H1 (cell line): ENCODE data around the gene KIF3B. TPM values are rescaled to one million over a fixed set of nuclear protein-coding genes. Genes with fewer than 3 reads are reported as not detected.

Experiments
- CTCF ChIA-PET: fragments of 300-600 bp; sonication (Branson Sonifier 250); formaldehyde crosslinking; loops from one replicate; lab custom pipeline; 2021; ENCODE audit not compliant: partially characterized antibody; lab: Charles Lee
- POLR2A ChIA-PET: fragments of 300-600 bp; sonication (Branson Sonifier 250); formaldehyde crosslinking; loops from one replicate; lab custom pipeline; 2021; ENCODE audit warnings: inconsistent platforms; ENCODE audit not compliant: partially characterized antibody; lab: Charles Lee
- DNase-seq, 2 experiments: peaks; one replicate each; pipeline versions ENCODE4 v3.0.0 to v3.0.0-alpha.2; 2010 to 2022; ENCODE audit warnings: low spot score in 2 of 2, low read depth in 1 of 2, mixed read lengths in 1 of 2
- FAIRE-seq: peaks from 2 replicates; lab custom pipeline; 2011; peaks lifted over from hg19 to GRCh38; lab: Jason Lieb, UNC
- H2AFZ ChIP-seq: 2 replicates; pipeline ENCODE4 v1.8.1; 2012; ENCODE audit warnings: low read length, inconsistent platforms
- H2AK5ac ChIP-seq: 2 replicates; pipeline ENCODE4 v1.6.1; 2013; ENCODE audit warnings: low read depth, low read length
- H2BK120ac ChIP-seq: replicated peaks from 2 replicates; pipeline ENCODE3; 2013; ENCODE audit warnings: low read depth, low read length, inconsistent platforms
- H2BK12ac ChIP-seq: 2 replicates; pipeline ENCODE4 v1.6.1; 2013; ENCODE audit warnings: low read depth, low read length
- H2BK15ac ChIP-seq: 2 replicates; pipeline ENCODE4 v1.6.1; 2013; ENCODE audit warnings: low read length
- H2BK20ac ChIP-seq: 2 replicates; pipeline ENCODE4 v1.6.1; 2013; ENCODE audit warnings: low read length
- H2BK5ac ChIP-seq: 2 replicates; pipeline ENCODE4 v1.6.1; 2013; ENCODE audit warnings: low read depth, low read length
- H3K14ac ChIP-seq: 2 replicates; pipeline ENCODE4 v1.6.1; 2013; ENCODE audit warnings: inconsistent platforms; ENCODE audit not compliant: insufficient read length
- H3K18ac ChIP-seq: 2 replicates; pipeline ENCODE4 v1.6.1; 2013; ENCODE audit warnings: low read length; ENCODE audit errors: extremely low read depth
- H3K23ac ChIP-seq: 2 replicates; pipeline ENCODE4 v1.6.1; 2013; ENCODE audit warnings: inconsistent platforms; ENCODE audit not compliant: insufficient read length
- H3K23me2 ChIP-seq: 2 replicates; pipeline ENCODE4 v1.6.1; 2013; ENCODE audit warnings: low read depth, low read length
- H3K27ac ChIP-seq: 2 replicates; pipeline ENCODE4 v1.6.1; 2011; ENCODE audit warnings: low read depth, low read length, inconsistent platforms
- H3K27me3 ChIP-seq, 4 experiments: replicated peaks in 1 of 4; 1 replicate in 1 of 4; 2 replicates in 3 of 4; pipeline versions ENCODE4 v1.6.1 to v1.8.1; 2011 to 2013; ENCODE audit warnings: low read length in 3 of 4, mild to moderate bottlenecking in 3 of 4, inconsistent platforms in 2 of 4, mixed read lengths in 2 of 4, moderate library complexity in 1 of 4; ENCODE audit not compliant: control insufficient read depth in 3 of 4, insufficient read depth in 3 of 4; ENCODE audit errors: extremely low read depth in 1 of 4
- H3K36me3 ChIP-seq, 4 experiments: 2 replicates each; pipeline versions ENCODE4 v1.6.1 to v1.8.1; 2011 to 2013; ENCODE audit warnings: mild to moderate bottlenecking in 4 of 4, low read length in 3 of 4, moderate library complexity in 2 of 4, control low read depth in 1 of 4, inconsistent platforms in 1 of 4; ENCODE audit not compliant: insufficient read depth in 4 of 4, control insufficient read depth in 2 of 4
- H3K4ac ChIP-seq: replicated peaks from 2 replicates; pipeline ENCODE3; 2013; ENCODE audit warnings: low read length, low read depth, mixed read lengths, inconsistent platforms; ENCODE audit not compliant: insufficient read length
- H3K4me1 ChIP-seq, 4 experiments: replicated peaks in 1 of 4; 1 replicate in 1 of 4; 2 replicates in 3 of 4; pipeline versions ENCODE4 v1.6.1 to v1.8.1; 2011 to 2013; ENCODE audit warnings: low read length in 3 of 4, inconsistent platforms in 2 of 4, mixed read lengths in 1 of 4; ENCODE audit not compliant: insufficient read depth in 4 of 4, control insufficient read depth in 3 of 4
- H3K4me2 ChIP-seq, 2 experiments: 2 replicates each; pipeline versions ENCODE4 v1.6.1 to v1.8.1; 2011 to 2013; ENCODE audit warnings: low read depth in 2 of 2, low read length in 2 of 2, control low read depth in 1 of 2, inconsistent platforms in 1 of 2, mild to moderate bottlenecking in 1 of 2; ENCODE audit not compliant: insufficient read depth in 1 of 2
- H3K4me3 ChIP-seq, 4 experiments: fragments of 200-600, 300-600 bp in 1 of 4; sonication (generic), shearing (Covaris generic), sonication (Bioruptor Twin) in 1 of 4; 2 replicates each; pipeline versions ENCODE4 v1.5.1 to v1.8.1; 2011 to 2016; ENCODE audit warnings: low read length in 4 of 4, low read depth in 3 of 4, control low read depth in 2 of 4, inconsistent platforms in 2 of 4, mild to moderate bottlenecking in 2 of 4, mixed read lengths in 1 of 4, moderate library complexity in 1 of 4; ENCODE audit not compliant: insufficient read depth in 2 of 4; ENCODE audit errors: extremely low read depth in 1 of 4
- H3K56ac ChIP-seq: replicated peaks from 2 replicates; pipeline ENCODE3; 2013; ENCODE audit warnings: low read depth, mild to moderate bottlenecking, mixed read lengths, low read length, inconsistent platforms; ENCODE audit not compliant: insufficient read length
- H3K79me1 ChIP-seq: 2 replicates; pipeline ENCODE4 v1.6.1; 2013; ENCODE audit warnings: low read depth, low read length, control low read depth
- H3K79me2 ChIP-seq, 2 experiments: 2 replicates each; pipeline versions ENCODE4 v1.6.1 to v1.8.1; 2012 to 2013; ENCODE audit warnings: low read length in 2 of 2, mild to moderate bottlenecking in 2 of 2, inconsistent platforms in 1 of 2; ENCODE audit not compliant: insufficient read depth in 2 of 2, control insufficient read depth in 1 of 2
- H3K9ac ChIP-seq, 4 experiments: replicated peaks in 1 of 4; 1 replicate in 1 of 4; 2 replicates in 3 of 4; pipeline versions ENCODE4 v1.6.1 to v1.8.1; 2011 to 2013; ENCODE audit warnings: low read depth in 3 of 4, low read length in 3 of 4, control low read depth in 2 of 4, mild to moderate bottlenecking in 2 of 4, moderate library complexity in 2 of 4, inconsistent platforms in 1 of 4; ENCODE audit errors: extremely low read depth in 1 of 4
- H3K9me3 ChIP-seq, 2 experiments: 2 replicates each; pipeline versions ENCODE4 v1.6.1 to v1.8.1; 2012 to 2013; ENCODE audit warnings: mild to moderate bottlenecking in 2 of 2, moderate library complexity in 2 of 2, control low read depth in 1 of 2, inconsistent platforms in 1 of 2, low read depth in 1 of 2, low read length in 1 of 2, mixed read lengths in 1 of 2; ENCODE audit not compliant: insufficient read depth in 2 of 2
- H4K20me1 ChIP-seq, 2 experiments: replicated peaks in 1 of 2; 2 replicates each; pipeline versions ENCODE3 to v1.8.1; 2011 to 2013; ENCODE audit warnings: inconsistent platforms in 2 of 2, low read length in 2 of 2, mild to moderate bottlenecking in 1 of 2; ENCODE audit not compliant: insufficient read depth in 2 of 2, control insufficient read depth in 1 of 2
- H4K5ac ChIP-seq: 2 replicates; pipeline ENCODE4 v1.6.1; 2013; ENCODE audit warnings: low read length, low read depth, mixed read lengths, inconsistent platforms; ENCODE audit not compliant: insufficient read length
- H4K8ac ChIP-seq: 2 replicates; pipeline ENCODE4 v1.8.0; 2013; ENCODE audit warnings: mild to moderate bottlenecking, moderate library complexity, low read length, inconsistent platforms; ENCODE audit not compliant: insufficient read depth; ENCODE audit errors: extremely low read depth
- H4K91ac ChIP-seq: replicated peaks from 2 replicates; pipeline ENCODE3; 2013; ENCODE audit warnings: low read length, mixed read lengths, inconsistent platforms; ENCODE audit not compliant: insufficient read length
- CEBPB ChIP-seq: IDR thresholded peaks from 2 replicates; pipeline ENCODE4 v1.6.1; 2012; ENCODE audit warnings: low read depth, low read length
- CTCF ChIP-seq, 3 experiments: IDR thresholded peaks; 1 replicate in 2 of 3; 2 replicates in 1 of 3; pipeline versions ENCODE4 v1.5.1 to v1.6.1; 2011; ENCODE audit warnings: low read length in 3 of 3, mild to moderate bottlenecking in 3 of 3, inconsistent platforms in 2 of 3, low read depth in 1 of 3, moderate library complexity in 1 of 3; ENCODE audit not compliant: insufficient read depth in 1 of 3; ENCODE audit errors: control extremely low read depth in 1 of 3
- EZH2 ChIP-seq: fragments of 200-600 bp; sonication (generic); IDR thresholded peaks from 2 replicates; pipeline ENCODE4 v1.7.1; 2012; ENCODE audit warnings: low read depth, mild to moderate bottlenecking, moderate library complexity, low read length, inconsistent platforms; ENCODE audit not compliant: severe bottlenecking
- GTF2F1 ChIP-seq: IDR thresholded peaks from 2 replicates; pipeline ENCODE4 v1.6.1; 2012; ENCODE audit warnings: low read depth, low read length, improper control_type of control experiment, borderline replicate concordance
- KDM1A ChIP-seq: fragments of 200-600, 300-600 bp; sonication (generic); IDR thresholded peaks from 2 replicates; pipeline ENCODE4 v1.7.1; 2016; ENCODE audit warnings: mild to moderate bottlenecking, low read length, borderline replicate concordance
- KDM4A ChIP-seq: IDR thresholded peaks from one replicate; pipeline ENCODE4 v1.7.1; 2012; ENCODE audit warnings: low read depth, mild to moderate bottlenecking, moderate library complexity, low read length, inconsistent platforms; ENCODE audit not compliant: severe bottlenecking
- NRF1 ChIP-seq: IDR thresholded peaks from 2 replicates; pipeline ENCODE4 v1.6.1; 2011; ENCODE audit warnings: mild to moderate bottlenecking, low read depth, low read length, improper control_type of control experiment
- RAD21 ChIP-seq, 2 experiments: IDR thresholded peaks in 1 of 2; conservative IDR thresholded peaks in 1 of 2; 2 replicates each; pipeline ENCODE4 v1.6.1; 2011; ENCODE audit warnings: low read depth in 2 of 2, low read length in 2 of 2, improper control_type of control experiment in 1 of 2, inconsistent platforms in 1 of 2, mild to moderate bottlenecking in 1 of 2, moderate library complexity in 1 of 2
- RBBP5 ChIP-seq: IDR thresholded peaks from 2 replicates; pipeline ENCODE4 v1.7.1; 2012; ENCODE audit warnings: low read depth, mild to moderate bottlenecking, inconsistent platforms, low read length, moderate library complexity, borderline replicate concordance
- SIRT6 ChIP-seq: IDR thresholded peaks from one replicate; pipeline ENCODE4 v1.7.1; 2012; ENCODE audit warnings: low read length, inconsistent platforms
- SP4 ChIP-seq: IDR thresholded peaks from 2 replicates; pipeline ENCODE4 v1.6.1; 2012; ENCODE audit warnings: low read length, inconsistent platforms
- WGBS, 2 experiments: shearing (Covaris generic) in 1 of 2; methylation state at CpG; one replicate each; pipeline versions ENCODE4 v1.1.6 to v1.1.7; 2013 to 2015; ENCODE audit warnings: low lambda C conversion rate in 2 of 2, mixed read lengths in 2 of 2, inconsistent platforms in 1 of 2, low coverage in 1 of 2, missing lambda C conversion rate in 1 of 2; ENCODE audit not compliant: insufficient replicate concordance in 2 of 2, insufficient coverage in 1 of 2, insufficient read length in 1 of 2; ENCODE audit errors: extremely low coverage in 1 of 2, missing lambda C conversion rate in 1 of 2; 5-methylcytosine and 5-hydroxymethylcytosine counted together
- polyA plus RNA-seq, 7 experiments: library from polyadenylated mRNA; depleted of rRNA in 3 of 7; stranded (reverse) in 5 of 7; unstranded in 2 of 7; fragments of >200 nt in 5 of 7; fragments of 200-250 nt in 2 of 7; gene quantifications; 1 replicate in 5 of 7; 2 replicates in 1 of 7; 4 replicates in 1 of 7; pipeline versions ENCODE4 v1.2.1 to v1.2.3, GENCODE V29; 2011 to 2013; ENCODE audit warnings: missing spikeins in 2 of 7, mixed read lengths in 2 of 7
- total RNA-seq: library from RNA; stranded (reverse); fragmentation: NEBNext Ultra II Directional; extraction: Animal tissue kit (Norgen Biotek cat#: 25700); gene quantifications from 2 replicates; pipeline ENCODE4 v1.2.1, GENCODE V29; 2021

The KIF3B gene
- total and polyA plus RNA-seq, 2 of the 8 experiments (the other 6 are each of a cell fraction or from before 2014, with no cell fraction given) = 10.1 to 22.4 TPM

- Histone ChIP-seq H3K4ac (no peak overlapping the region), H2AFZ (no peak overlapping the region), H4K5ac (no peak overlapping the region), H3K9me3 (no peaks in the 10 kb centered on the region), H4K8ac (no peak overlapping the region), H3K27ac (no peak overlapping the region), H4K20me1 (peaks cover 0 to 2% of the 10 kb centered on the region in 2 experiments), H3K4me2 (no peak overlapping the region), H2BK12ac (no peak overlapping the region), H3K56ac (no peak overlapping the region), H2BK120ac (no peak overlapping the region), H3K14ac (no peak overlapping the region), H2BK5ac (no peak overlapping the region), H3K23me2 (no peaks in the 10 kb centered on the region), H3K79me1 (no peaks in the 10 kb centered on the region), H4K91ac (no peak overlapping the region), H2AK5ac (no peak overlapping the region), H3K18ac (no peak overlapping the region), H3K27me3 (no peaks in the 10 kb centered on the region), H3K4me1 (no peaks in the 10 kb centered on the region; a peak in 1 of 7 replicates), H3K79me2 (no peaks in the 10 kb centered on the region), H3K9ac (no peak overlapping the region), H3K23ac (no peak overlapping the region), H3K36me3 (peaks cover 0 to 3% (median 0%) of the 10 kb centered on the region in 4 experiments; a peak in 3 of 8 replicates), H2BK20ac (no peak overlapping the region), H2BK15ac (no peak overlapping the region), H3K4me3 (no peak overlapping the region)
- FAIRE-seq (no peak), DNase-seq (no peak)
- POLR2A ChIA-PET = no interaction called here
- TF ChIP-seq SIRT6 = no peak
- TF ChIP-seq SP4 = no peak
- 0 out of 2 replicates have a peak, but pooled peaks have one; percentile 13 for TF ChIP-seq CEBPB
- TF ChIP-seq CTCF (IDR thresholded peaks at IDR 0.05; ENCODE audit: control extremely low read depth in 1 of 3, insufficient read depth in 1 of 3, low read depth in 1 of 3, low read length in 3 of 3) = peak in 2 of 3 experiments; percentile 28 to 51; a peak in 2 of 4 replicates
- TF ChIP-seq GTF2F1 = no peak
- TF ChIP-seq RAD21 (IDR thresholded peaks at IDR 0.05 in 1 of 2, conservative IDR thresholded peaks at IDR 0.05 in 1 of 2; ENCODE audit: low read depth in 2 of 2, low read length in 2 of 2) = peak; percentile 33 to 50
- TF ChIP-seq EZH2 = no peak
- no peak for TF ChIP-seq KDM4A
- TF ChIP-seq RBBP5 = no peak
- no peak for TF ChIP-seq KDM1A
- TF ChIP-seq NRF1 = no peak
- CTCF ChIA-PET = interaction anchor here (0.6 to 3.7 kb wide), 11 partner anchors 8 to 400 kb away, joined by 3 to 14 read pairs (median 4); no protein-coding TSS in a partner anchor
- WGBS, 2 experiments = 79% methylated on average over 5 of the region's 5 CpGs; no CpG with 5 or more reads in 1 of the 2 experiments
Measured at GRCh38 chr20:32336918-32337347, 59.5 kb downstream of the KIF3B start.
